Chondrocyte (in vitro differentiated cells): ENCODE measurements around the gene CXCR4. TPM values are rescaled to one million over a fixed set of nuclear protein-coding genes. Genes with fewer than 3 reads are reported as not detected.

Experiments used
- DNase-seq: peaks from one replicate; pipeline ENCODE4 v3.0.0; 2021; ENCODE audit warnings: mixed read lengths, low spot score
- H3K27ac Mint-ChIP-seq: one replicate; pipeline ENCODE4 v1.8.0; 2021; ENCODE audit warnings: mild to moderate bottlenecking, moderate library complexity, mixed read lengths; ENCODE audit not compliant: unreplicated experiment
- H3K27me3 Mint-ChIP-seq: 2 replicates; pipeline ENCODE4 v1.8.0; 2021; ENCODE audit warnings: low read depth, mixed read lengths
- H3K36me3 Mint-ChIP-seq: 2 replicates; pipeline ENCODE4 v1.8.0; 2021; ENCODE audit warnings: low read depth, mixed read lengths
- H3K4me1 Mint-ChIP-seq: 2 replicates; pipeline ENCODE4 v1.8.0; 2021; ENCODE audit warnings: low read depth, mild to moderate bottlenecking, mixed read lengths
- H3K4me3 Mint-ChIP-seq: one replicate; pipeline ENCODE4 v1.8.0; 2021; ENCODE audit warnings: mild to moderate bottlenecking, moderate library complexity, mixed read lengths; ENCODE audit not compliant: unreplicated experiment
- H3K9me3 Mint-ChIP-seq: 2 replicates; pipeline ENCODE4 v1.8.0; 2021; ENCODE audit warnings: low read depth, mixed read lengths
- CTCF ChIP-seq: fragments of 200-600 bp; sonication (generic); IDR thresholded peaks from 2 replicates; pipeline ENCODE4 v1.5.0; 2021; ENCODE audit warnings: antibody characterized with exemption, mild to moderate bottlenecking, moderate library complexity
- total RNA-seq: library from RNA; stranded (reverse); gene quantifications from 3 replicates; pipeline ENCODE4 v1.2.1, GENCODE V29; 2021

The CXCR4 gene
- total RNA-seq, 1 donor from 2014 or later = not detected

- peaks cover 11% of the 10 kb centered on the region for H3K27me3 Mint-ChIP-seq
- DNase-seq = no peak
- H3K9me3 Mint-ChIP-seq = no peaks in the 10 kb centered on the region
- H3K36me3 Mint-ChIP-seq = no peaks in the 10 kb centered on the region
- TF ChIP-seq CTCF = no peak
- H3K4me3 Mint-ChIP-seq = no peak overlapping the region
- H3K4me1 Mint-ChIP-seq = no peaks in the 10 kb centered on the region
- H3K27ac Mint-ChIP-seq = no peak overlapping the region
Measured at GRCh38 chr2:136151021-136151971, 33.3 kb upstream of the CXCR4 start.

GRCh38 chr2:136149011-136149410 is 31.1 kb upstream of the CXCR4 start:
- H3K27ac Mint-ChIP-seq = no peak overlapping the region
- no peaks in the 10 kb centered on the region for H3K4me1 Mint-ChIP-seq
- H3K36me3 Mint-ChIP-seq = no peaks in the 10 kb centered on the region
- H3K9me3 Mint-ChIP-seq = no peaks in the 10 kb centered on the region
- TF ChIP-seq CTCF = no peak
- DNase-seq = no peak
- H3K27me3 Mint-ChIP-seq = peaks cover 11% of the 10 kb centered on the region
- H3K4me3 Mint-ChIP-seq = no peak overlapping the region

- H3K9me3 Mint-ChIP-seq = no peaks in the 10 kb centered on the region
- H3K36me3 Mint-ChIP-seq = no peaks in the 10 kb centered on the region
- peaks cover 15% of the 10 kb centered on the region for H3K27me3 Mint-ChIP-seq
- H3K4me3 Mint-ChIP-seq = no peak overlapping the region
- no peaks in the 10 kb centered on the region for H3K4me1 Mint-ChIP-seq
- TF ChIP-seq CTCF = no peak
- DNase-seq = no peak
- H3K27ac Mint-ChIP-seq = no peak overlapping the region
Measured at GRCh38 chr2:136146564-136146963, 28.6 kb upstream of the CXCR4 start.

- Mint-ChIP-seq H3K36me3 (no peaks in the 10 kb centered on the region), H3K4me3 (no peak overlapping the region), H3K27ac (no peak overlapping the region), H3K4me1 (no peaks in the 10 kb centered on the region), H3K27me3 (peaks cover 18% of the 10 kb centered on the region), H3K9me3 (no peaks in the 10 kb centered on the region)
- no peak for TF ChIP-seq CTCF
- no peak for DNase-seq
Measured at GRCh38 chr2:136143603-136144451, 25.9 kb upstream of the CXCR4 start.

GRCh38 chr2:136141510-136142149 is 23.7 kb upstream of the CXCR4 start:
- Mint-ChIP-seq H3K9me3 (no peaks in the 10 kb centered on the region), H3K27ac (no peak overlapping the region)

More at GRCh38 chr2:136141510-136142149, 23.7 kb upstream of the CXCR4 start:
- TF ChIP-seq CTCF = no peak
- Mint-ChIP-seq H3K4me3 (no peak overlapping the region), H3K27me3 (peaks cover 25% of the 10 kb centered on the region), H3K36me3 (no peaks in the 10 kb centered on the region), H3K4me1 (no peaks in the 10 kb centered on the region)
- no peak for DNase-seq
